Heart left ventricle (tissue), 13 donors: ENCODE results near the gene IL15.

Experiments used
- CTCF ChIP-seq, 12 donors: fragments of 200-600 bp; sonication (generic) in 4 of 12; IDR thresholded peaks; one replicate each; pipeline versions ENCODE4 v1.5.0 to v1.8.0; 2018 to 2022; ENCODE audit warnings: antibody characterized with exemption in 12 of 12, mild to moderate bottlenecking in 5 of 12
- POLR2A ChIP-seq, 2 donors: fragments of 450-650 bp; IDR thresholded peaks; one replicate each; pipeline ENCODE4 v1.6.1; 2017; ENCODE audit warnings: antibody characterized with exemption in 2 of 2, mild to moderate bottlenecking in 2 of 2, moderate library complexity in 2 of 2
- donor health status: ischemic (EF 13 %, LVEDD 7.1; RV severe dilation, severe dysfunction).
- donor health status: DM: no; HTN: yes; CAD: no.
- donor health status: DM: no; HTN: no; CAD: no.
- donor health status: ischemic (EF 25% LVEDD 6.9; RV normal size, moderate dysfunction).
- donor health status: ischemic (EF 25% LVEDD 5.7; RV mildly dilated, moderate dysfunction).
- donor health status: ischemic (EF 35%, LVEDD 5.7; RV mildly dilated, moderate dysfunction).
- donor health status: nonischemic (EF 11% LVEDD 7.7; RV severe dilation, severe dysfunction).
- donor health status: DM: yes; HTN: yes; CAD: no.
- donor health status: PGD.
- donor health status: ischemic (EF 29% LVEDD 5.4; RV normal size, mild dysfunction).
- donor health status: nonischemic (EF 23%, LVEDD 6.1; RV moderate dilation, normal function).

- TF ChIP-seq CTCF (IDR thresholded peaks at IDR 0.05) (no peak), POLR2A (IDR thresholded peaks at IDR 0.05) (no peak)
Measured at GRCh38 chr4:141637565-141637964, 1.2 kb downstream of the IL15 start.
